ENCODE data around the gene LRRC2.
"Not testable (repeated sequence)": the region's sequence is repeated elsewhere in the genome, so short reads cannot be mapped to it uniquely, and the experiment has no call there.

The LRRC2 gene

GRCh38 chr3:46497556-46498265 is 68.4 kb downstream of the LRRC2 start, which contains the start of gene RTP3:
Gene RTP3 (plus strand): TSS chr3:46497976. CDS start chr3:46498063, 87 bp downstream.
- Histone ChIP-seq H3K4me3 (ENCODE audit: low read depth, low read length) (no peak within 1 kb of the TSS), H2AFZ (no peak within 1 kb of the TSS), H3K4me2 (ENCODE audit: low read length) (no peak within 1 kb of the TSS), H3K9me3 (ENCODE audit: control insufficient read depth, low read length) (no peaks in the 10 kb centered on the region), H3K36me3 (ENCODE audit: control insufficient read depth, insufficient read depth, low read length) (no peaks in the 10 kb centered on the region), H3K4me1 (peaks cover 8% of the 10 kb centered on the region), H3K27me3 (ENCODE audit: control insufficient read depth, insufficient read depth, low read length) (no peaks in the 10 kb centered on the region), H3K79me2 (no peaks in the 10 kb centered on the region), H3K27ac (no peak within 1 kb of the TSS), H3K9ac (no peak within 1 kb of the TSS)
- TF ChIP-seq, protein P1, sequence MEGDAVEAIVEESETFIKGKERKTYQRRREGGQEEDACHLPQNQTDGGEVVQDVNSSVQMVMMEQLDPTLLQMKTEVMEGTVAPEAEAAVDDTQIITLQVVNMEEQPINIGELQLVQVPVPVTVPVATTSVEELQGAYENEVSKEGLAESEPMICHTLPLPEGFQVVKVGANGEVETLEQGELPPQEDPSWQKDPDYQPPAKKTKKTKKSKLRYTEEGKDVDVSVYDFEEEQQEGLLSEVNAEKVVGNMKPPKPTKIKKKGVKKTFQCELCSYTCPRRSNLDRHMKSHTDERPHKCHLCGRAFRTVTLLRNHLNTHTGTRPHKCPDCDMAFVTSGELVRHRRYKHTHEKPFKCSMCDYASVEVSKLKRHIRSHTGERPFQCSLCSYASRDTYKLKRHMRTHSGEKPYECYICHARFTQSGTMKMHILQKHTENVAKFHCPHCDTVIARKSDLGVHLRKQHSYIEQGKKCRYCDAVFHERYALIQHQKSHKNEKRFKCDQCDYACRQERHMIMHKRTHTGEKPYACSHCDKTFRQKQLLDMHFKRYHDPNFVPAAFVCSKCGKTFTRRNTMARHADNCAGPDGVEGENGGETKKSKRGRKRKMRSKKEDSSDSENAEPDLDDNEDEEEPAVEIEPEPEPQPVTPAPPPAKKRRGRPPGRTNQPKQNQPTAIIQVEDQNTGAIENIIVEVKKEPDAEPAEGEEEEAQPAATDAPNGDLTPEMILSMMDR (IDR thresholded peaks at IDR 0.05): no peak

- Histone ChIP-seq H3K36me3 (ENCODE audit: control insufficient read depth, insufficient read depth, low read length) (no peaks in the 10 kb centered on the region), H3K9ac (no peak overlapping the region), H3K27me3 (ENCODE audit: control insufficient read depth, insufficient read depth, low read length) (no peaks in the 10 kb centered on the region), H3K4me2 (ENCODE audit: low read length) (no peak overlapping the region), H3K9me3 (ENCODE audit: control insufficient read depth, low read length) (no peaks in the 10 kb centered on the region), H3K4me3 (ENCODE audit: low read depth, low read length) (no peak overlapping the region), H3K79me2 (no peaks in the 10 kb centered on the region), H3K27ac (no peak overlapping the region), H2AFZ (no peak overlapping the region), H3K4me1 (peaks cover 8% of the 10 kb centered on the region)
- TF ChIP-seq, protein P1 (IDR thresholded peaks at IDR 0.05): peak; percentile 6
Measured at GRCh38 chr3:46496746-46497555, 69.2 kb downstream of the LRRC2 start.

DNA sequence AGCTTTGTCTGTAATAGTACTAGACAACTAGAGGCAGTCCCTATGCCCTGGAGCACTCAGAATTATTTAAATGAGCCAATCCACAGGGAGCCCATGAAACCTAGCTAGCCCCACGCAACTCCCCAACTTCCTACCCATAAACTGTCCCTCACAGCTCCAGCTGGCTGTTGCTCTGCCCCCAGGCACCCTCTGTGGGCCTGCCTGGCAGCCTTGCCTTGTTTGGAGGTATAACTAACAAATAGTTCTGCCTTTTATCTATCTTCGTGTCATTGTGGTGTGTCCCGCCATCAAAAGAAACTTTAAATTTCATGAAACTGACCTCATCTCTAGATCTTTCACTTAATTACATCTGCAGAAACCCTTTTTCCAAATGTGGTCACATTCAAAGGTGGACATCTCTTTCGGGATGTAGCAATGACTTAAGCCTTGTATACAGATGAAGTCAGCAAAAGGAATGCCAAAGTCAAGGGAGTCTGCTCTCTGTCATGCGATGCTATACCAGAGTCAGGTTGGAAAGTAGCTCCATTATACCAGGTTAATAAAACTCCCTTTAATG is 70.1 kb downstream of the LRRC2 start:
- Histone ChIP-seq H3K27me3 (ENCODE audit: control insufficient read depth, insufficient read depth, low read length) (no peaks in the 10 kb centered on the region), H3K9ac (no peak overlapping the region), H2AFZ (no peak overlapping the region), H3K4me3 (ENCODE audit: low read depth, low read length) (no peak overlapping the region), H3K9me3 (ENCODE audit: control insufficient read depth, low read length) (no peaks in the 10 kb centered on the region), H3K4me1 (no peaks in the 10 kb centered on the region), H3K4me2 (ENCODE audit: low read length) (no peak overlapping the region), H3K36me3 (ENCODE audit: control insufficient read depth, insufficient read depth, low read length) (no peaks in the 10 kb centered on the region), H3K27ac (no peak overlapping the region), H3K79me2 (no peaks in the 10 kb centered on the region)
- TF ChIP-seq, protein P1 (IDR thresholded peaks at IDR 0.05): no peak

DNA sequence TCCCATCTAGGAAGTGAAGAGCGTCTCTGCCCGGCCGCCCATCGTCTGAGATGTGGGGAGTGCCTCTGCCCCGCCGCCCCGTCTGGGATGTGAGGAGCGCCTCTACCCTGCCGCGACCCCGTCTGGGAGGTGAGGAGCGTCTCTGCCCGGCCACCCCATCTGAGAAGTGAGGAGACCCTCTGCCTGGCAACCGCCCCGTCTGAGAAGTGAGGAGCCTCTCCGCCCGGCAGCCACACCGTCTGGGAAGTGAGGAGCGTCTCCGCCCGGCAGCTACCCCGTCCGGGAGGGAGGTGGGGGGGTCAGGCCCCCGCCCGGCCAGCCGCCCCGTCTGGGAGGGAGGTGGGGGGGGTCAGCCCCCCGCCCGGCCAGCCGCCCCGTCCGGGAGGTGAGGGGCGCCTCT is 71.6 kb downstream of the LRRC2 start:
- not testable (repeated sequence) for H3K79me2 ChIP-seq

DNA sequence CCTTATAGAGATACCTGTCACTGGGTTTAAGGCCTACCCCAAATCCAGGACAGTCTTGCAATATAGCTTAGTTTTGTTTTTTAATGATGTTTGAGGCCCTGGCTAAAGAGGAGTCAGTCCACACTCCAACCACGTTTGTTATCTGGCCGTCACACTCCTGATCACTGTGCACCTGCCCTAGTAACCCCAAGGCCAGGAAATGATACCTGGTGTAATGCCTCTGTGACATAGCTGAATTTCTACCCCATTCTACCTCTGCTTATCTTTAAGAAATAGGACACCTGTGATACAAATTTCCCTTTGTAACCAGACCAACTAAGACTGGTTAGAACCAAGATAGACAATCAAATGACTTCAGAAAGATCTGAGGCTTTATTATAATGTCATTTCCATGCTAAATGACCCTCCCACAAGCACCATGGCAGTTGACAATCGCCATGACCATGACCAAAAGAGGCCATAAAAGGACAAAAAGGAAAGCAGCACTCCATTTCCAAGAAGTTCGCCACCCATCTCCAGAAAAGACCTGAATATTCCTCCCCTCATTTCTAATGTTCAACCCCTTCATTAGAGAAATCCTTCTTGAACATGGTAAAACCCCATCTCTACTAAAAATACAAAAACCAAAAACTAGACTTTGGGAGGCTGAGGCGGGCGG is 73.1 kb downstream of the LRRC2 start:
- H2AFZ ChIP-seq: no peak overlapping the region

More for the DNA sequence above, 71.6 kb downstream of the LRRC2 start:
- H2AFZ ChIP-seq; H3K9ac ChIP-seq; H3K4me1 ChIP-seq; H3K27me3 ChIP-seq (ENCODE audit: control insufficient read depth, insufficient read depth, low read length); H3K36me3 ChIP-seq (ENCODE audit: control insufficient read depth, insufficient read depth, low read length); H3K4me3 ChIP-seq (ENCODE audit: low read depth, low read length); H3K4me2 ChIP-seq (ENCODE audit: low read length); H3K9me3 ChIP-seq (ENCODE audit: control insufficient read depth, low read length); H3K27ac ChIP-seq: not testable (repeated sequence)

More for the DNA sequence above, 73.1 kb downstream of the LRRC2 start:
- TF ChIP-seq, protein P1 (IDR thresholded peaks at IDR 0.05): no peak
- Histone ChIP-seq H3K4me1 (no peaks in the 10 kb centered on the region), H3K9ac (no peak overlapping the region), H3K9me3 (ENCODE audit: control insufficient read depth, low read length) (no peaks in the 10 kb centered on the region), H3K79me2 (no peaks in the 10 kb centered on the region), H3K4me2 (ENCODE audit: low read length) (no peak overlapping the region), H3K4me3 (ENCODE audit: low read depth, low read length) (no peak overlapping the region), H3K27ac (no peak overlapping the region), H3K27me3 (ENCODE audit: control insufficient read depth, insufficient read depth, low read length) (no peaks in the 10 kb centered on the region), H3K36me3 (ENCODE audit: control insufficient read depth, insufficient read depth, low read length) (no peaks in the 10 kb centered on the region)
